A549 (cell line): ENCODE measurements around the gene PIGU.
A peak's percentile ranks its signal among the peaks of the same experiment; 100 is the strongest.

Experiments used
- CTCF ChIP-seq: fragments of >200 bp; sonication (Bioruptor Twin); formaldehyde crosslinking; IDR thresholded peaks from 3 replicates; pipeline ENCODE4 v1.5.1; 2016
- EHMT2 ChIP-seq: fragments of 200-600 bp; sonication (generic); IDR thresholded peaks from 2 replicates; pipeline ENCODE4 v1.6.1; 2016; ENCODE audit warnings: antibody characterized with exemption, low read depth, mild to moderate bottlenecking, moderate library complexity
- RAD21 ChIP-seq, 2 experiments: fragments of >200 bp in 1 of 2; sonication (Bioruptor Twin) in 1 of 2; formaldehyde crosslinking in 1 of 2; IDR thresholded peaks in 1 of 2; conservative IDR thresholded peaks in 1 of 2; 2 replicates in 1 of 2; 3 replicates in 1 of 2; pipeline ENCODE4 v1.6.1; 2012 to 2018; ENCODE audit warnings: inconsistent platforms in 1 of 2
- USF2 ChIP-seq: fragments of 450-650 bp; IDR thresholded peaks from 2 replicates; pipeline ENCODE4 v1.6.1; 2014; ENCODE audit warnings: antibody characterized with exemption
- TF ChIP-seq, protein P1 (sequence below): fragments of 200-600 bp; sonication (generic); IDR thresholded peaks from 2 replicates; pipeline ENCODE4 v1.6.1; 2016; ENCODE audit warnings: antibody characterized with exemption, mild to moderate bottlenecking, moderate library complexity

DNA sequence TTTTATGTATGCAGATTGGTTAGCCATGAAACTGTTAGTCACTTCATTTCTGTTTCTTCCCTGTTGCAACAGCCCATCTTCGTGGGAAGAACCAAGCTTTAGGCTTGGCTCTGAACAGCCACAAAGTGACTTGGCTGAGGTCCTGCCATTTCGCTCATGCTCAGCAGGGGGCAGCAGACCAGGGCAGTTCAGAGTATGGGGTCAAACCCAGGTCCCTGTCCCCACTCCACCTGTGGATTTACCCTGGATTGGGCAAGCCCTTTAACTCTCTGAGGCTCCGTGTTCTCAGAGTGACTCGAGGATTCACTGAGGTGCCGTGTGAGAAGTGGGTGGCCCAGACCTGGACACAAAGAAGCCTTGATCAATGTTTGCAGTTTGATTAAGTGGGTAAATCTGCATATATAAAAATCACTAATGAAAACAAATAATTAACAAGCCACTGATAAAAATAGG lies 138.2 kb downstream of the PIGU start:
- TF ChIP-seq USF2 (no peak), CTCF (peak; percentile 72), EHMT2 (no peak), RAD21 (conservative IDR thresholded peaks at IDR 0.05 in 1 of 2, IDR thresholded peaks at IDR 0.05 in 1 of 2) (peak; percentile 49 to 59)
- TF ChIP-seq, protein P1, sequence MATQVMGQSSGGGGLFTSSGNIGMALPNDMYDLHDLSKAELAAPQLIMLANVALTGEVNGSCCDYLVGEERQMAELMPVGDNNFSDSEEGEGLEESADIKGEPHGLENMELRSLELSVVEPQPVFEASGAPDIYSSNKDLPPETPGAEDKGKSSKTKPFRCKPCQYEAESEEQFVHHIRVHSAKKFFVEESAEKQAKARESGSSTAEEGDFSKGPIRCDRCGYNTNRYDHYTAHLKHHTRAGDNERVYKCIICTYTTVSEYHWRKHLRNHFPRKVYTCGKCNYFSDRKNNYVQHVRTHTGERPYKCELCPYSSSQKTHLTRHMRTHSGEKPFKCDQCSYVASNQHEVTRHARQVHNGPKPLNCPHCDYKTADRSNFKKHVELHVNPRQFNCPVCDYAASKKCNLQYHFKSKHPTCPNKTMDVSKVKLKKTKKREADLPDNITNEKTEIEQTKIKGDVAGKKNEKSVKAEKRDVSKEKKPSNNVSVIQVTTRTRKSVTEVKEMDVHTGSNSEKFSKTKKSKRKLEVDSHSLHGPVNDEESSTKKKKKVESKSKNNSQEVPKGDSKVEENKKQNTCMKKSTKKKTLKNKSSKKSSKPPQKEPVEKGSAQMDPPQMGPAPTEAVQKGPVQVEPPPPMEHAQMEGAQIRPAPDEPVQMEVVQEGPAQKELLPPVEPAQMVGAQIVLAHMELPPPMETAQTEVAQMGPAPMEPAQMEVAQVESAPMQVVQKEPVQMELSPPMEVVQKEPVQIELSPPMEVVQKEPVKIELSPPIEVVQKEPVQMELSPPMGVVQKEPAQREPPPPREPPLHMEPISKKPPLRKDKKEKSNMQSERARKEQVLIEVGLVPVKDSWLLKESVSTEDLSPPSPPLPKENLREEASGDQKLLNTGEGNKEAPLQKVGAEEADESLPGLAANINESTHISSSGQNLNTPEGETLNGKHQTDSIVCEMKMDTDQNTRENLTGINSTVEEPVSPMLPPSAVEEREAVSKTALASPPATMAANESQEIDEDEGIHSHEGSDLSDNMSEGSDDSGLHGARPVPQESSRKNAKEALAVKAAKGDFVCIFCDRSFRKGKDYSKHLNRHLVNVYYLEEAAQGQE: no peak
